Ascending aorta (tissue), 2 donors: ENCODE results near the gene PPP2R5A. TPM values are rescaled to one million over a fixed set of nuclear protein-coding genes. Genes with fewer than 3 reads are reported as not detected.

Experiments used
- DNase-seq, 2 donors: peaks; one replicate each; pipeline ENCODE4 v3.0.0-alpha.2; 2019; ENCODE audit warnings: low spot score in 2 of 2
- H3K27ac ChIP-seq, 2 donors: fragments of 200-600 bp; sonication (generic); one replicate each; pipeline ENCODE4 v1.5.1; 2016 to 2017; ENCODE audit warnings: mild to moderate bottlenecking in 1 of 2
- H3K27me3 ChIP-seq: fragments of 200-600 bp; sonication (generic); one replicate; pipeline ENCODE4 v1.5.1; 2017
- H3K36me3 ChIP-seq, 2 donors: fragments of 200-600 bp; sonication (generic); one replicate each; pipeline ENCODE4 v1.5.1; 2016
- H3K4me1 ChIP-seq, 2 donors: fragments of 200-600 bp; sonication (generic); one replicate each; pipeline ENCODE4 v1.5.1; 2016 to 2017; ENCODE audit warnings: mild to moderate bottlenecking in 1 of 2
- H3K4me3 ChIP-seq, 2 donors: fragments of 200-600 bp; sonication (generic); one replicate each; pipeline ENCODE4 v1.5.1; 2016 to 2017; ENCODE audit warnings: mild to moderate bottlenecking in 1 of 2
- H3K9me3 ChIP-seq, 2 donors: fragments of 200-600 bp; sonication (generic); one replicate each; pipeline ENCODE4 v1.5.1; 2016
- intact Hi-C: fragments of 100-400 bp; cut with DNase I; formaldehyde crosslinking; loops from one replicate; pipeline ENCODE4 v1.15.1; 2023
- total RNA-seq: library from RNA; depleted of rRNA; stranded (reverse); fragments of >200 nt; gene quantifications from one replicate; pipeline ENCODE4 v1.1.0, GENCODE V29; 2016
- TF ChIP-seq, protein P1 (sequence below), 3 experiments: fragments of 200-600 bp in 2 of 3; fragments of 450-650 bp in 1 of 3; sonication (generic) in 2 of 3; IDR thresholded peaks; one replicate each; pipeline ENCODE4 v1.5.1; 2016 to 2019; ENCODE audit warnings: antibody characterized with exemption in 3 of 3, mild to moderate bottlenecking in 1 of 3, moderate library complexity in 1 of 3

PPP2R5A gene
- total RNA-seq, 1 donor from 2014 or later = 64.7 TPM

DNA sequence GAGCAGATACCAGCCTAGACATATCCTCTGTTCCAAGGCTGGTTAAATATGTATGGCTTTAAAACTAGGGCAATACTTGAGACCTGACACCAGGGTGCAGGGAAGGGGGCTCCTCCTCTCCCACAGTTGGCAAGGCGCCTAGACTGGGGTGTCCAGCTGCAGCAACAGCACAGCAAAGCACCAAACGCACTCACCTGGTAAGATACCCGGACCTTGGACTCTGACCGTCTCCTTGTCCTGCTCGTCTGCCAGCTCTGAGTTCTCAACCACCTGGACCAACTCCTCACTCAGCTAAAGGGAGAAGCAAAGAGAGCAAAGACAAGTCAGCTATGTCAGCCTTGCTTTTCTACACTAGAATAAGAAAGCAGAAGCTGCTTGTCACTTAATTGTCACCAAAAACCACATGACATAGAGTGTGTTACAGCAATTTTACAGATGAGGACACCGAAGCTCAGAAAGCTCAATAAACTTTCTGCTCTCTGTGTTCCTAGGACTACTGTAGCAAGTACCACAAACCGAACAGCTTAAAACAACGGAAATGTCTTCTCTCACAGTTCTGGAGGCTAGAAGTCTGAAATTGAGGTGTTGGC, 125.1 kb downstream of the PPP2R5A start:
- no peaks in the 10 kb centered on the region for H3K9me3 ChIP-seq

More for the DNA sequence above, 125.1 kb downstream of the PPP2R5A start:
- TF ChIP-seq, protein P1, sequence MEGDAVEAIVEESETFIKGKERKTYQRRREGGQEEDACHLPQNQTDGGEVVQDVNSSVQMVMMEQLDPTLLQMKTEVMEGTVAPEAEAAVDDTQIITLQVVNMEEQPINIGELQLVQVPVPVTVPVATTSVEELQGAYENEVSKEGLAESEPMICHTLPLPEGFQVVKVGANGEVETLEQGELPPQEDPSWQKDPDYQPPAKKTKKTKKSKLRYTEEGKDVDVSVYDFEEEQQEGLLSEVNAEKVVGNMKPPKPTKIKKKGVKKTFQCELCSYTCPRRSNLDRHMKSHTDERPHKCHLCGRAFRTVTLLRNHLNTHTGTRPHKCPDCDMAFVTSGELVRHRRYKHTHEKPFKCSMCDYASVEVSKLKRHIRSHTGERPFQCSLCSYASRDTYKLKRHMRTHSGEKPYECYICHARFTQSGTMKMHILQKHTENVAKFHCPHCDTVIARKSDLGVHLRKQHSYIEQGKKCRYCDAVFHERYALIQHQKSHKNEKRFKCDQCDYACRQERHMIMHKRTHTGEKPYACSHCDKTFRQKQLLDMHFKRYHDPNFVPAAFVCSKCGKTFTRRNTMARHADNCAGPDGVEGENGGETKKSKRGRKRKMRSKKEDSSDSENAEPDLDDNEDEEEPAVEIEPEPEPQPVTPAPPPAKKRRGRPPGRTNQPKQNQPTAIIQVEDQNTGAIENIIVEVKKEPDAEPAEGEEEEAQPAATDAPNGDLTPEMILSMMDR (IDR thresholded peaks at IDR 0.05) = no peak
- Histone ChIP-seq H3K4me3 (no peak overlapping the region), H3K36me3 (peaks cover 4 to 29% of the 10 kb centered on the region in 2 donors), H3K4me1 (peaks cover 0 to 7% of the 10 kb centered on the region in 2 donors), H3K27ac (no peak overlapping the region), H3K27me3 (no peaks in the 10 kb centered on the region)
- intact Hi-C loops = no loop called here
- DNase-seq = no peak

Other genes starting within 250 kb of the PPP2R5A start
- 10.5 TPM for gene INTS7, start 249.9 kb upstream of the PPP2R5A start, total RNA-seq
- not detected for gene DTL, start 249.7 kb upstream of the PPP2R5A start, total RNA-seq
- 0.85 TPM for gene PACC1, start 129.5 kb downstream of the PPP2R5A start, total RNA-seq
- gene NENF, start 147.5 kb downstream of the PPP2R5A start, total RNA-seq = 186 TPM